Endodermal cell (in vitro differentiated cells): ENCODE measurements around the gene AQP7. TPM values are rescaled to one million over a fixed set of nuclear protein-coding genes. Genes with fewer than 3 reads are reported as not detected.

Source experiments
- DNase-seq: peaks from one replicate; pipeline ENCODE4 v3.0.0-alpha.2; 2017
- H3K27ac ChIP-seq: 2 replicates; pipeline ENCODE4 v1.5.1; 2013; ENCODE audit warnings: mild to moderate bottlenecking, low read depth, low read length, moderate library complexity
- H3K27me3 ChIP-seq: 2 replicates; pipeline ENCODE4 v1.6.1; 2013; ENCODE audit warnings: mild to moderate bottlenecking, low read length, moderate library complexity; ENCODE audit not compliant: insufficient read depth, control insufficient read depth, poor library complexity, severe bottlenecking
- H3K36me3 ChIP-seq: 2 replicates; pipeline ENCODE4 v1.7.0; 2013; ENCODE audit warnings: mild to moderate bottlenecking, low read length, moderate library complexity; ENCODE audit not compliant: control insufficient read depth, insufficient read depth
- H3K4me1 ChIP-seq: one replicate; pipeline ENCODE4 v1.7.0; 2013; ENCODE audit warnings: low read length; ENCODE audit not compliant: control insufficient read depth, insufficient read depth
- H3K4me3 ChIP-seq: 2 replicates; pipeline ENCODE4 v1.5.1; 2013; ENCODE audit warnings: mild to moderate bottlenecking, low read length, moderate library complexity
- H3K9ac ChIP-seq: 2 replicates; pipeline ENCODE4 v1.6.1; 2013; ENCODE audit warnings: mild to moderate bottlenecking, low read length, moderate library complexity; ENCODE audit not compliant: poor library complexity, severe bottlenecking; ENCODE audit errors: extremely low read depth
- H3K9me3 ChIP-seq: 2 replicates; pipeline ENCODE4 v1.6.1; 2013; ENCODE audit warnings: mild to moderate bottlenecking, low read length, moderate library complexity; ENCODE audit not compliant: control insufficient read depth
- H3K27ac Mint-ChIP-seq: 2 replicates; pipeline ENCODE4 v1.8.0; 2020; ENCODE audit warnings: mixed read lengths
- H3K27me3 Mint-ChIP-seq: 2 replicates; pipeline ENCODE4 v1.8.0; 2021; ENCODE audit warnings: mild to moderate bottlenecking, mixed read lengths; ENCODE audit not compliant: insufficient read depth
- H3K36me3 Mint-ChIP-seq: 2 replicates; pipeline ENCODE4 v1.8.0; 2020; ENCODE audit warnings: low read depth, mixed read lengths
- H3K4me1 Mint-ChIP-seq: 2 replicates; pipeline ENCODE4 v1.8.0; 2020; ENCODE audit warnings: mixed read lengths
- H3K4me3 Mint-ChIP-seq: 2 replicates; pipeline ENCODE4 v1.8.0; 2020; ENCODE audit warnings: mild to moderate bottlenecking, moderate library complexity, mixed read lengths
- H3K9me3 Mint-ChIP-seq: 2 replicates; pipeline ENCODE4 v1.8.0; 2020; ENCODE audit warnings: mild to moderate bottlenecking, mixed read lengths
- WGBS, 2 experiments: methylation state at CpG; one replicate each; pipeline versions ENCODE4 v1.1.5 to v1.1.7; 2013; ENCODE audit warnings: missing lambda C conversion rate in 2 of 2, mixed read lengths in 1 of 2; ENCODE audit not compliant: insufficient coverage in 1 of 2, insufficient read length in 1 of 2; 5-methylcytosine and 5-hydroxymethylcytosine counted together
- total RNA-seq, 2 donors: library from RNA; stranded (reverse); fragmentation: NEBNext Ultra II Directional in 1 of 2; extraction: Animal tissue kit (Norgen Biotek cat#: 25700) in 1 of 2; gene quantifications; 2 replicates in 1 of 2; 3 replicates in 1 of 2; pipeline ENCODE4 v1.2.1, GENCODE V29; 2021
- TF ChIP-seq, protein P1 (sequence below): fragments of 200-600 bp; sonication (generic); conservative IDR thresholded peaks from 2 replicates; pipeline ENCODE4 v1.5.0; 2021; ENCODE audit warnings: antibody characterized with exemption, mild to moderate bottlenecking

The AQP7 gene
- total RNA-seq, 2 donors from 2014 or later = 0.38 TPM; not detected in 1

DNA sequence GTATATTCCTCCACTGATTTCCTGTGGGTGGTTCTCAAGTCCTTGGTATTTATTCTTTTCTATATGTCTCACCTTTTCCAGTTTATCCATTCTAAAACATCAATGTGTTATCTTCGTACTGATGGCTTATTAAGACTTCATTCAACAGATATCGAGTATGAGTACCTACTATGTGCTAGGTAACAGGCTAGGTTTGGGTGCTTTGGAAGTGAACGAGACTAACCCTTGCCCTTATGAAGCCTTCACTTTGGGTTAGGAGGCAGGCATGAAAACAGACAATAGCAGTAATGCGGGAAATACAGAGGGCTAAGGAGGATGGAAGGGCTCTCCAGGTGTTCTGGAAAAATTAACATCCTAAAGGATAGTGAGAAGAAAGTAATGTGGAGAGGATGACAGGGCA lies 53.4 kb downstream of the AQP7 start:
- H3K9ac ChIP-seq = no peak overlapping the region
- Mint-ChIP-seq H3K9me3 (no peaks in the 10 kb centered on the region), H3K27me3 (no peaks in the 10 kb centered on the region), H3K36me3 (peaks cover 54% of the 10 kb centered on the region), H3K4me1 (peaks cover 5% of the 10 kb centered on the region), H3K4me3 (no peak overlapping the region), H3K27ac (no peak overlapping the region)
- H3K27me3 ChIP-seq = no peaks in the 10 kb centered on the region
- 93 to 100% methylated on average over 3 to 4 of the region's 4 CpGs for WGBS, 2 experiments
- H3K4me1 ChIP-seq = no peaks in the 10 kb centered on the region
- DNase-seq = no peak
- TF ChIP-seq, protein P1, sequence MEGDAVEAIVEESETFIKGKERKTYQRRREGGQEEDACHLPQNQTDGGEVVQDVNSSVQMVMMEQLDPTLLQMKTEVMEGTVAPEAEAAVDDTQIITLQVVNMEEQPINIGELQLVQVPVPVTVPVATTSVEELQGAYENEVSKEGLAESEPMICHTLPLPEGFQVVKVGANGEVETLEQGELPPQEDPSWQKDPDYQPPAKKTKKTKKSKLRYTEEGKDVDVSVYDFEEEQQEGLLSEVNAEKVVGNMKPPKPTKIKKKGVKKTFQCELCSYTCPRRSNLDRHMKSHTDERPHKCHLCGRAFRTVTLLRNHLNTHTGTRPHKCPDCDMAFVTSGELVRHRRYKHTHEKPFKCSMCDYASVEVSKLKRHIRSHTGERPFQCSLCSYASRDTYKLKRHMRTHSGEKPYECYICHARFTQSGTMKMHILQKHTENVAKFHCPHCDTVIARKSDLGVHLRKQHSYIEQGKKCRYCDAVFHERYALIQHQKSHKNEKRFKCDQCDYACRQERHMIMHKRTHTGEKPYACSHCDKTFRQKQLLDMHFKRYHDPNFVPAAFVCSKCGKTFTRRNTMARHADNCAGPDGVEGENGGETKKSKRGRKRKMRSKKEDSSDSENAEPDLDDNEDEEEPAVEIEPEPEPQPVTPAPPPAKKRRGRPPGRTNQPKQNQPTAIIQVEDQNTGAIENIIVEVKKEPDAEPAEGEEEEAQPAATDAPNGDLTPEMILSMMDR = no peak
- no peak overlapping the region for H3K27ac ChIP-seq
- peaks cover 50% of the 10 kb centered on the region for H3K36me3 ChIP-seq
- H3K4me3 ChIP-seq = no peak overlapping the region
- no peaks in the 10 kb centered on the region for H3K9me3 ChIP-seq

DNA sequence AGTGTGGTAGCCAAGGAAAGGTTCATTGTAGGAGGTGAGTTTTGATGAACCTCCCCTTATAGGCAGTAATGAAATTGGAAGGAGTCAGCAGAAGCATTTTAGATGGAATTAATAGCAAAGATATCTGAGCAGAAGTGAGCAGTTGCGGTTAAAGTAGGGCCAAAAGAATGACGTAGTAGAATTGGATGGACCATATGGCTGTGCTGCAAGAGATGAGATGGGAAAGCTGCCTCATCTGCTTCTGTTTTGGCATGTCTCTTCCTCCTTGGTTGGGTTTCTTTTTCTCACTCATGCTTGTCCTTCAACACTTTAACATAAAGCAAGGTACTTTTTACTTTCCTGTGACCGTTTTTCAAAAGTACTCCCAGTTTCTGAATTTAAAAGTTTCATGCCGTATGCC lies 55.8 kb downstream of the AQP7 start:
- Histone ChIP-seq H3K4me1 (no peaks in the 10 kb centered on the region), H3K9ac (no peak overlapping the region), H3K4me3 (no peak overlapping the region), H3K27ac (no peak overlapping the region), H3K27me3 (no peaks in the 10 kb centered on the region), H3K9me3 (peaks cover 2% of the 10 kb centered on the region), H3K36me3 (peaks cover 65% of the 10 kb centered on the region)
- Mint-ChIP-seq H3K27ac (no peak overlapping the region), H3K4me1 (no peaks in the 10 kb centered on the region), H3K9me3 (no peaks in the 10 kb centered on the region), H3K36me3 (peaks cover 75% of the 10 kb centered on the region), H3K4me3 (no peak overlapping the region), H3K27me3 (no peaks in the 10 kb centered on the region)
- TF ChIP-seq, protein P1 = no peak
- WGBS, 2 experiments = 89 to 100% methylated on average over 2 to 4 of the region's 4 CpGs
- DNase-seq = no peak

DNA sequence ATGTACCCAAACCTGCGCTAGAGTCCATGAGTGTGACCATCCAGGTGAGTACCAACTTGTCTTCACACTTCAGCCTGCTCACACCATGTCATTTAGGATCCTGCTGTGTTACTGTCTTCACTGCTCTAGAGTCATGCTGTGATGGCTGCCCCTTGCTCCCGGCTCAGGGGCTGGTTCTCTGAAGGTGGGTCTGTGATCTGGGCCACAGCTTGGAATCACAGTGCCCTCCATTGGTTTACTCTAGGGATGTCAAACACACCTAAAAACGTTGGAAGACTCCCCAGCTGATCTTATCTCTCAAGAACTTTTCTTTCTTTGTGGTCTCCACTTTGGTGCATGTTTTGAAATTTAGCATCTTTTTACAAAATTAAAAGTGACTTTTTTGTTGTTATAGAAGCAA lies 58.2 kb downstream of the AQP7 start:
- Mint-ChIP-seq H3K4me1 (no peaks in the 10 kb centered on the region), H3K36me3 (peaks cover 89% of the 10 kb centered on the region), H3K27ac (no peak overlapping the region), H3K9me3 (peaks cover 21% of the 10 kb centered on the region), H3K27me3 (no peaks in the 10 kb centered on the region), H3K4me3 (no peak overlapping the region)
- Histone ChIP-seq H3K9me3 (peaks cover 27% of the 10 kb centered on the region), H3K9ac (no peak overlapping the region), H3K36me3 (peaks cover 86% of the 10 kb centered on the region), H3K27ac (no peak overlapping the region), H3K27me3 (no peaks in the 10 kb centered on the region), H3K4me1 (no peaks in the 10 kb centered on the region), H3K4me3 (no peak overlapping the region)
- DNase-seq = no peak
- 88 to 89% methylated on average over 3 of the region's 3 CpGs for WGBS, 2 experiments
- TF ChIP-seq, protein P1 = no peak
